ENCODE measurements around the gene FGGY. TPM values are rescaled to one million over a fixed set of nuclear protein-coding genes. Genes with fewer than 3 reads are reported as not detected.

Gene FGGY
- polyA plus RNA-seq, 6 donors from 2014 or later = 6.1 to 12.0 (median 7.3) TPM

- no peaks in the 10 kb centered on the region for H3K27me3 Mint-ChIP-seq
- no peak overlapping the region for H3K27ac Mint-ChIP-seq
- peaks cover 0 to 6% (median 2%) of the 10 kb centered on the region in 7 donors for H3K9me3 Mint-ChIP-seq
- ATAC-seq (ENCODE audit: low read depth in 2 of 2) (no peak), DNase-seq (no peak)
- H3K4me3 Mint-ChIP-seq = no peak overlapping the region
- peaks cover 27% of the 10 kb centered on the region in 2 donors for H3K36me3 Mint-ChIP-seq
- no peaks in the 10 kb centered on the region for H3K4me1 Mint-ChIP-seq
These were observed 31.5 kb downstream of the FGGY start for GRCh38 chr1:59328353-59328752.

DNA sequence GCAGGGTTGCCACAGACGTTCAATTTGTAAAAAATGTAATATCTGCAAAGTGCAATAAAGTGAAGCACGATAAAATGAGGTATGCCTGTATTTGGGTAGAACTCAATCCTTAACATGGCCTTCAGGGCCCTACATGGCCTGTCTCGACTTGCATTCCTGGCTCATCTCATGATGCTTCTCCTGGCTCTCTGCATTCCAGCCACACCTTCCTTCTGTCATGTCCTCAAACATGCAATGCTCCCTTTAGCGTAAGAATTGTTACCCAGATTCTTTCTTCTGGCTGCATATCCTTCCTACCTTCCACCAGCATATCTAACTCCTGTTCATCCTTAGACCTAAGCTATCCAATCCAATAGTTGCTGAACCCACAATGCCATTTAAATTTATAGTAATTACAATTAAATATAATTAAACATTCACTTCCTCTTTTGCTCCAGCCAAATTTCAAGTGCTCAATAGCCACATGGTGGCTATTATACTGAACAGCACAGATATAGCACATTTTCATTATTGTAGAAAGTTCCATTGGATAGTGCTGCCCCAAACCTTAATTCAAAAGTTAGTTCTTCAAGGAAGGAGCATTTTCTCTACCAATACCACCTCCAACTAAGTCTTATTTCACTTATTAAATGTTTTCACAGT lies 32.6 kb downstream of the FGGY start:
- H3K4me1 Mint-ChIP-seq = no peaks in the 10 kb centered on the region
- ATAC-seq (ENCODE audit: low read depth in 2 of 2) = no peak

DNA sequence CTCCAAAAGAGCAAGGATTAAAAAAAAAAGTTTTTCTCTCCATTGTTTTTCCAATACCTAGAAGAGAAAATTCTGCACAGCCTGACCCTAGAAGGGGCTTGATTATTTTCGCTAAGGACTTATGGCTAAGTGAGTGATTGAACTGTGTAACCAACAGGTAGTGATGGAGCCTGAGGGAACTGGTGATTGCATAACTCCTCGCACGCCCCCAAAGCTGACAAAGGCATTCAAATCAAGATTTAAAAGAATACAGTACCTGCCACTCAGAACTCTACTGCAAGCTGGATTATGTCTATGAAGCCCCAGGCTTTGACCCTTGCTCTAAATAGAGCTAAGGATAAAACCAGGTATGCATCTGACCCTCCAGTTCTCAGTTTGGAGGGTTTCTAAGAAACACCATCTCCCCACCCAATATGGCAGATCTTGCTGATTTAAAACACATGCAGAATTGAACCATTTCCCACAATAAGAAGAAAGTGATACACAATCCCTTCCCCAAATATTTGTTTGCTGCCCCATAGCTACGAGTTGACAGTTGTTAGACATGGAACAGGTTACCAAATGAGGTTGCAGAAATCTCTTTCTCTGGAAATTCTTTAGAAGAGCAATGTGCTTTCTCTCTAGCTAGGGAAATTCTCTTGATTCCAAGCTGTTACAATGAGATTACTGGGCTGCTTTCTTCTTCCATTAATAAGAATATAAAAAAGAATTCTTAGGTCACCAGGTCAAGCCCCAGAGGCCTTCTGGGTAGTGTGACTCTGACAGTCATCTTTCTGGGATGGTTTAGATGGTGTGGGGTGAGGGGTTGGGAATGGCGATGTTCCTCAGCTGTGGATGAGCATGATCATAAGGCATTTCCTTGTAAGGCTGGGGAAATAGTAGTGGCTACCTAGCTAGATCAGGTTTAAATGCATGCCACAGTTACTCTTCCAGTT lies 35.1 kb downstream of the FGGY start:
- Mint-ChIP-seq H3K36me3 (no peaks in the 10 kb centered on the region), H3K4me1 (no peaks in the 10 kb centered on the region), H3K4me3 (no peak overlapping the region), H3K9me3 (no peaks in the 10 kb centered on the region), H3K27ac (no peak overlapping the region), H3K27me3 (no peaks in the 10 kb centered on the region)
- no peak for ATAC-seq (ENCODE audit: low read depth in 2 of 2)
- no peak for DNase-seq

More for the DNA sequence above, 32.6 kb downstream of the FGGY start:
- peaks cover 0 to 6% (median 2%) of the 10 kb centered on the region in 7 donors for H3K9me3 Mint-ChIP-seq
- DNase-seq = no peak
- peak overlapping the region in 1 of 6 donors; percentile 54 for H3K27ac Mint-ChIP-seq
- H3K4me3 Mint-ChIP-seq = no peak overlapping the region
- H3K36me3 Mint-ChIP-seq = peaks cover 19 to 20% of the 10 kb centered on the region in 2 donors
- no peaks in the 10 kb centered on the region for H3K27me3 Mint-ChIP-seq

- H3K27me3 Mint-ChIP-seq = no peaks in the 10 kb centered on the region
- no peaks in the 10 kb centered on the region for H3K9me3 Mint-ChIP-seq
- H3K27ac Mint-ChIP-seq = no peak overlapping the region
- no peak for DNase-seq
- H3K4me3 Mint-ChIP-seq = no peak overlapping the region
- no peaks in the 10 kb centered on the region for H3K4me1 Mint-ChIP-seq
- H3K36me3 Mint-ChIP-seq = no peaks in the 10 kb centered on the region
- ATAC-seq (ENCODE audit: low read depth in 2 of 2) = no peak
These were observed 36.1 kb downstream of the FGGY start for GRCh38 chr1:59332983-59333382.

DNA sequence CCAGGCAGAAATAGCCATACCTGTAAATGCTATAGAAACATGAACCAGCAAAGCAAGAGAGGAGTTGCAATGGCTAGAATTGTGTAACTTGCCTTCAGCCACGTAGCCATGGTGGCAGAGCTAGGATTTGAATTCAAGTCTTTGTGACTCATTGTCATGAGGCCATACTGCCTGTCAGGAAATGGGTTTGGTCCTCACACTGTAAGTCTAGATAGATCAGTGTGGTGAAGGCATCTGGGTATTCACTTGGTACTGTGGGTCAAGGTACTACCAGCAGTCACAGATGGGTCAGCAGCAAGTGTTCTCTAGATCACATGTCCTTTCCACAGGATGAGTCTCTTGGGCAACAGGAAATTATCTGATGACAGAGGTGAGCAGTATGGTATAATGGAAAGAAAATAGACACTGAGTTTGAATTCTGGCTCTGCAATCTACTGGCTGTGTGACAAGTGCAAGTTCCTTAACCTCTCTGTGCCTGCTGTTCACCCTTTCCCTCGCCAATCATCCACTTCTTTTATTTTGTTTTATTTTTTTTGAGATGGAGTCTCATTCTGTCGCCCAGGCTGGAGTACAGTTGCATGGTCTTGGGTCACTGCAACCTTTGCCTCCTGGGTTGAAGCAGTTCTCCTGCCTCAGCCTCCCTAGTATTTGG lies 36.9 kb downstream of the FGGY start:
- no peaks in the 10 kb centered on the region for H3K27me3 Mint-ChIP-seq
- no peaks in the 10 kb centered on the region for H3K4me1 Mint-ChIP-seq
- H3K4me3 Mint-ChIP-seq = no peak overlapping the region
- DNase-seq = no peak
- H3K27ac Mint-ChIP-seq = no peak overlapping the region
- no peaks in the 10 kb centered on the region for H3K36me3 Mint-ChIP-seq
- ATAC-seq (ENCODE audit: low read depth in 2 of 2) = no peak
- no peaks in the 10 kb centered on the region for H3K9me3 Mint-ChIP-seq

DNA sequence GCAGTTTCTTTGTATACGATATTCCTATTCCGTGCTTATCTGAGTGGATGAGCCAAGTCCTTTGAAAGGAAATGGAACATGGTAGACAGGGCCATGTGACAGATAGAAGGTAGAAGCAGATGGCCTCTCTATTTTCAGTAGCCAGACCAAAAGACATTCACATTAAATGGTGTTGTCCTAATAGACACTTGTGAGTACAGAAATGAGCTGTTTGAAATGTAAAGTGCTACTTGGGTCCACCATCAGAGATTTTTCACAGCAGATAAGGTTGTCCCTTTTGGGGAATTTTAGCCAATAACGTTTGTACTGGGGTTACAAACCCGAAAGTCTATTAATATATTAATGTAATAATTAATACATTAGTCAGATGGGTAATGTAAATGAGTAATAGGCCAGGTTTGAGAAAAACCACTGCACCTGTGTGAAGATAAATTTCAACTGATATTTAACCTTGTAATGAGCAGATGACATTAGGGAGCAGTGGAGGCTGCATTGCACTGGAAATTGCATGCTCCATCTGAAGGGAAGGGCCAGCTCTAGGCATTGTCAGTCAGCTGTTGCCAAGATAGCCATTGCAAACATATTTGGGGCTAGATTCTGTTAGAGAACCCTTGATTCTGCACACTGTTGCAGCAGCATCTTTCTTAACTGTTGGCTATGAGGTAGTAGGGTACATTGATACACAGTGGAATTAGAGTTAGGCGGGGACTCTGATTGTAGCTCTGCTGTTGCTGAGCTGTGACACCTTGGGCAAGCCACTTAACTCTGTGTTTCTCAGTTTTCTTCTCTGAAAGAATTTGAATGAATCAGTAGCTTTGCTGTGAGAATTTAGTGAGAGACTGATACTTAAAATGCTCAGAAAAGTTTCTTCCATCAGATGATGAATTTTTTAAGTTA lies 43.8 kb downstream of the FGGY start:
- peaks cover 0 to 3% (median 0%) of the 10 kb centered on the region in 7 donors for H3K9me3 Mint-ChIP-seq
- no peaks in the 10 kb centered on the region for H3K27me3 Mint-ChIP-seq
- H3K27ac Mint-ChIP-seq = no peak overlapping the region
- H3K36me3 Mint-ChIP-seq = peaks cover 7 to 15% of the 10 kb centered on the region in 2 donors
- no peak for DNase-seq
- no peak for ATAC-seq (ENCODE audit: low read depth in 2 of 2)
- no peak overlapping the region for H3K4me3 Mint-ChIP-seq
- H3K4me1 Mint-ChIP-seq = no peaks in the 10 kb centered on the region

- DNase-seq (no peak), ATAC-seq (ENCODE audit: low read depth in 2 of 2) (no peak)
- peaks cover 7 to 21% of the 10 kb centered on the region in 2 donors for H3K36me3 Mint-ChIP-seq
- H3K27ac Mint-ChIP-seq = no peak overlapping the region
- H3K4me3 Mint-ChIP-seq = no peak overlapping the region
- peaks cover 0 to 3% (median 0%) of the 10 kb centered on the region in 7 donors for H3K9me3 Mint-ChIP-seq
- H3K4me1 Mint-ChIP-seq = no peaks in the 10 kb centered on the region
- H3K27me3 Mint-ChIP-seq = no peaks in the 10 kb centered on the region
These were observed 46.1 kb downstream of the FGGY start for GRCh38 chr1:59342801-59343575.

DNA sequence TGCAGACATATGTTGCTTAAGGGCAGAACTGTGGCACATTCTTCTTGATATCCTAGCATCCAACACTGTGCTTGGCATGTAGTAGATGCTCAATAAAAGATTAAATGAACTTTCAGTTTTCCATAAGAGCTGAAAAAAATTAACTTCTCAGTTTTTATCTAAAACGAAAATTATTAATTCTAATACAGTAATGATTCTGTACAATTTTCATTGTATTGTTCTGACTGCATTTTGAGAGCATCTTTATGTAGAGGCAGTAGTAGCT lies 46.6 kb downstream of the FGGY start:
- Mint-ChIP-seq H3K36me3 (peaks cover 7 to 26% of the 10 kb centered on the region in 2 donors), H3K27ac (no peak overlapping the region), H3K27me3 (no peaks in the 10 kb centered on the region), H3K9me3 (peaks cover 0 to 3% (median 0%) of the 10 kb centered on the region in 7 donors), H3K4me3 (no peak overlapping the region), H3K4me1 (no peaks in the 10 kb centered on the region)
- DNase-seq (no peak), ATAC-seq (ENCODE audit: low read depth in 2 of 2) (no peak)

DNA sequence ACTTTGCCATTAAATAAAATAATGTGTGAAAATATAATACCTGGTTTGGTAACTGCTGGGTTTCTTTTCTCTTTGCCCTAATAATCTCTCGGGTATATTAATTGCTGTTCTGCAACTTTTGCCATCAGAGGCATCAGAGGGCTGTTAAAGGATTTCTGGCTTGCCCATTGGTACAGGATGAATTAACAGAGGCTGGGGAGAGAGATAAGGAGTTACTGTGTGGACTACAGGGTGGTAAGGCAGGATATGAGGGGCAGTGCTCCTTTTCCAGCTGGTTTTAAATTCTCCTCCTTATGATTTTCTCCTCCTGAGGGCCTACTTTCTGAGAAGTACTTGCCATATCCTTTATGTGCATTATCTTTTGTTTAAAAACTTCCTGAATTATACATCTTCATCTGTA lies 48.3 kb downstream of the FGGY start:
- H3K27me3 Mint-ChIP-seq = no peaks in the 10 kb centered on the region
- H3K36me3 Mint-ChIP-seq = peaks cover 7 to 25% of the 10 kb centered on the region in 2 donors
- DNase-seq (no peak), ATAC-seq (ENCODE audit: low read depth in 2 of 2) (no peak)
- H3K4me1 Mint-ChIP-seq = no peaks in the 10 kb centered on the region
- H3K27ac Mint-ChIP-seq = peak overlapping the region in 1 of 6 donors; percentile 21
- H3K9me3 Mint-ChIP-seq = peaks cover 0 to 3% (median 0%) of the 10 kb centered on the region in 7 donors
- no peak overlapping the region for H3K4me3 Mint-ChIP-seq

DNA sequence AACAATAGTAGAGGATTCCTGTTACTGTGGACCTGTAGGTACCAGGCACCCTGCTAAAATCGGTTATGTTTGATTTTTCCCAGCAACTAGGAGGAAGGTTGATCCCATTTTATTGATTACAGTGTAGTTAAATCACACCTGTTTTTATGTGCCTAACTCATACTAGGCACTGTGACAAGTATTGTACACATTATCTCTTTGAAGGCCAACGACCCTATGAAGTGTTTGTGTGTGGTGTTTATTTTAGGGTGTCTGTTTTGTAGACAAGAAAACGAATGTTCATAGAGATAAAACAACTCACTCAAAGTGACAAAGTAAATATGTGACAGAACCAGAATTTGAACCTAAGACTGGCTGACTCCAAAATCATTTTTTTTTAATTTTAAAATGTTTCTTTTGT lies 49.5 kb downstream of the FGGY start:
- Mint-ChIP-seq H3K36me3 (peaks cover 7 to 24% of the 10 kb centered on the region in 2 donors), H3K9me3 (peaks cover 0 to 3% (median 0%) of the 10 kb centered on the region in 7 donors), H3K4me1 (no peaks in the 10 kb centered on the region), H3K27ac (no peak overlapping the region), H3K4me3 (no peak overlapping the region), H3K27me3 (no peaks in the 10 kb centered on the region)
- DNase-seq (no peak), ATAC-seq (ENCODE audit: low read depth in 2 of 2) (no peak)

- Mint-ChIP-seq H3K4me1 (peaks cover 0 to 10% (median 7%) of the 10 kb centered on the region in 3 donors), H3K27ac (no peak overlapping the region), H3K4me3 (no peak overlapping the region), H3K36me3 (peaks cover 0 to 14% of the 10 kb centered on the region in 2 donors), H3K9me3 (no peaks in the 10 kb centered on the region), H3K27me3 (no peaks in the 10 kb centered on the region)
- ATAC-seq (ENCODE audit: low read depth in 2 of 2) = no peak
- DNase-seq = no peak
These were observed 52.2 kb downstream of the FGGY start for GRCh38 chr1:59349101-59349500.

GRCh38 chr1:59350521-59350920 lies 53.6 kb downstream of the FGGY start:
- Mint-ChIP-seq H3K4me3 (no peak overlapping the region), H3K27me3 (no peaks in the 10 kb centered on the region), H3K9me3 (no peaks in the 10 kb centered on the region), H3K27ac (no peak overlapping the region), H3K4me1 (peaks cover 7 to 12% (median 10%) of the 10 kb centered on the region in 3 donors), H3K36me3 (peaks cover 0 to 14% of the 10 kb centered on the region in 2 donors)
- ATAC-seq (ENCODE audit: low read depth in 2 of 2) = no peak
- no peak for DNase-seq
